ENCODE results near the gene TNS3. TPM values are rescaled to one million over a fixed set of nuclear protein-coding genes. Genes with fewer than 3 reads are reported as not detected.

TNS3 gene
- polyA plus RNA-seq, 2 donors = 2.7 to 3.4 TPM

DNA sequence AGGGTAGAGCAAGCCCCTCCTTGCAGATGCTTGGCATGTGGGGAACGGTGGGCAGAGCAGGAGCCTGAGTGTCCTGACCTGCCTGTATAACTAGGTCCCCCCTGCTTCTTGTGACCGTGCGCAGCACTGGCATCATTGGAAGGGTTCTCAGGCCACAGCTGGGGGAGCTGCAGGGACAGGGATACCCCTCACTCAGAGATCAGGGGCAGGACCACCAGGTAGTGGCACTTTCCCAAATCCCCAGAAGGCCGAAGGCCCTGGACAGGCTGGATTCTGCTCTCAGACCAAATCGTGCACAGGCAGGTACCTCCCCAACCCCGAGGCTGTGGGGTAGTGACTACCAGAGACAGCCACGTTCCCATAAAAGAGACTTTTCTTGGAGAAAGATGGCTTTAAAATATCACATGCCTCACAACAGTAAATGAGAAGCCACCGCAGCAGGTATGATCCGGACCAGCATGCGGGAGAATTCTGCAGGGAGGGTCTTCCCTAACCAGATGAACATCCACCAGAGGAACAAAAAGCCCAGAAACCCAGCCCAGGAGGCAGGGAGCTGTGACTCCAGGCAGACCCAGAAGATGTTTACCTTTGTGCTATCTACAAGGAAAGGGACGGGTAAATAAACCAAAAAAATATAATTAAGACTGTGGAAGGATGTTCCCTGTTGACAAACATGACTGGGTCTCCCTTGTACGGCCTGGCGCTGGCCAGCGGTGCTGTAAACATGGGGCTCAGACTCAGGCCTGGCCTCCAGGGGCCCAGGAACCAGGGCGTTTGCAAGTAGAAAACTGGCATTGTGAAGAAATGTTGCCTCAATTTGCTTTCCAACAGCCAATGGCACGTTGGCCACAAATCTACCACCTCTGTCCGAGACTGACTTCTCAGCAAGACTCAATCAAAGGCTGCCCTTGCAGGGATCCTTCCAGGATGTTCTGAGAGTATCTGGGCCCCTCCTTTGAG lies 180.0 kb downstream of the TNS3 start:
- no peaks in the 10 kb centered on the region for H3K27me3 ChIP-seq (ENCODE audit: control insufficient read depth in 1 of 2, insufficient read depth in 2 of 2, low read length in 2 of 2)
- WGBS, 2 donors = 85 to 86% methylated on average over 17 of the region's 17 CpGs
- no peaks in the 10 kb centered on the region for H3K9me3 ChIP-seq (ENCODE audit: control insufficient read depth in 2 of 2, insufficient read depth in 1 of 2, low read depth in 1 of 2, low read length in 1 of 2)
- no peak overlapping the region for H3K27ac ChIP-seq (ENCODE audit: low read depth in 2 of 2, low read length in 1 of 2)
- H3K36me3 ChIP-seq (ENCODE audit: control insufficient read depth in 2 of 2, insufficient read depth in 2 of 2, low read length in 1 of 2) = no peaks in the 10 kb centered on the region
- no peak overlapping the region for H3K4me3 ChIP-seq (ENCODE audit: low read depth in 1 of 2, low read length in 2 of 2)
- peaks cover 0 to 10% of the 10 kb centered on the region in 2 donors for H3K4me1 ChIP-seq (ENCODE audit: control insufficient read depth in 2 of 2, insufficient read depth in 2 of 2, low read length in 1 of 2)

GRCh38 chr7:47400741-47401206 lies 181.1 kb downstream of the TNS3 start:
- 83 to 88% methylated on average over 21 of the region's 21 CpGs for WGBS, 2 donors
- H3K4me1 ChIP-seq (ENCODE audit: control insufficient read depth in 2 of 2, insufficient read depth in 2 of 2, low read length in 1 of 2) = peaks cover 0 to 2% of the 10 kb centered on the region in 2 donors
- no peak overlapping the region for H3K27ac ChIP-seq (ENCODE audit: low read depth in 2 of 2, low read length in 1 of 2)

GRCh38 chr7:47400001-47400400 lies 181.9 kb downstream of the TNS3 start:
- no peaks in the 10 kb centered on the region for H3K9me3 ChIP-seq (ENCODE audit: control insufficient read depth in 2 of 2, insufficient read depth in 1 of 2, low read depth in 1 of 2, low read length in 1 of 2)
- no peak overlapping the region for H3K27ac ChIP-seq (ENCODE audit: low read depth in 2 of 2, low read length in 1 of 2)
- no peaks in the 10 kb centered on the region for H3K27me3 ChIP-seq (ENCODE audit: control insufficient read depth in 1 of 2, insufficient read depth in 2 of 2, low read length in 2 of 2)
- 95 to 96% methylated on average over 2 of the region's 2 CpGs for WGBS, 2 donors
- H3K36me3 ChIP-seq (ENCODE audit: control insufficient read depth in 2 of 2, insufficient read depth in 2 of 2, low read length in 1 of 2) = peaks cover 0 to 1% of the 10 kb centered on the region in 2 donors
- no peaks in the 10 kb centered on the region for H3K4me1 ChIP-seq (ENCODE audit: control insufficient read depth in 2 of 2, insufficient read depth in 2 of 2, low read length in 1 of 2)
- H3K4me3 ChIP-seq (ENCODE audit: low read depth in 1 of 2, low read length in 2 of 2) = no peak overlapping the region

More at GRCh38 chr7:47400741-47401206, 181.1 kb downstream of the TNS3 start:
- no peaks in the 10 kb centered on the region for H3K36me3 ChIP-seq (ENCODE audit: control insufficient read depth in 2 of 2, insufficient read depth in 2 of 2, low read length in 1 of 2)
- no peaks in the 10 kb centered on the region for H3K9me3 ChIP-seq (ENCODE audit: control insufficient read depth in 2 of 2, insufficient read depth in 1 of 2, low read depth in 1 of 2, low read length in 1 of 2)
- H3K27me3 ChIP-seq (ENCODE audit: control insufficient read depth in 1 of 2, insufficient read depth in 2 of 2, low read length in 2 of 2) = no peaks in the 10 kb centered on the region
- H3K4me3 ChIP-seq (ENCODE audit: low read depth in 1 of 2, low read length in 2 of 2) = no peak overlapping the region

GRCh38 chr7:47394751-47395252 lies 187.1 kb downstream of the TNS3 start:
- Histone ChIP-seq H3K27me3 (ENCODE audit: control insufficient read depth in 1 of 2, insufficient read depth in 2 of 2, low read length in 2 of 2) (no peaks in the 10 kb centered on the region), H3K4me1 (ENCODE audit: control insufficient read depth in 2 of 2, insufficient read depth in 2 of 2, low read length in 1 of 2) (no peaks in the 10 kb centered on the region), H3K36me3 (ENCODE audit: control insufficient read depth in 2 of 2, insufficient read depth in 2 of 2, low read length in 1 of 2) (peaks cover 0 to 8% of the 10 kb centered on the region in 2 donors), H3K4me3 (ENCODE audit: low read depth in 1 of 2, low read length in 2 of 2) (no peak overlapping the region), H3K27ac (ENCODE audit: low read depth in 2 of 2, low read length in 1 of 2) (no peak overlapping the region), H3K9me3 (ENCODE audit: control insufficient read depth in 2 of 2, insufficient read depth in 1 of 2, low read depth in 1 of 2, low read length in 1 of 2) (no peaks in the 10 kb centered on the region)
- 89 to 93% methylated on average over 11 of the region's 11 CpGs for WGBS, 2 donors

DNA sequence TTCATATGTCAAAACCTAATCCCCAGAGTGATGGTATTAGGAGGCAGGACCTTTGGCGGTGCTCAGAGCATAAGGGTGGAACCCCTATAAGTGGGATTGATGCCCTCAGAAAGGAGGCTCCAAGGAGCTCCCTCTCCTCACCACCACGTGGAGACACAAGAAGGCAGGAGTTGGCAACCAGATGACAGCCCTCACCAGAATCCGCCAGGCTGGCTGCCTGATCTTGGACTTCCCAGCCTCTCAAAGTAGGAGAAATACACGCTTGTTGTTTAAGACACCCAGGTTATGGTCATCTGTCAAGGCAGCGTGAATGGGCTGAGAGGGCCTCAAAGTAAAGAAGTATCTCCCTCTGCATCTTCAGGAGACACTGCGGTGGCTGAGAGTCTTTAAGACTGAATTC lies 187.7 kb downstream of the TNS3 start:
- H3K27ac ChIP-seq (ENCODE audit: low read depth in 2 of 2, low read length in 1 of 2) = no peak overlapping the region
- peaks cover 0 to 8% of the 10 kb centered on the region in 2 donors for H3K36me3 ChIP-seq (ENCODE audit: control insufficient read depth in 2 of 2, insufficient read depth in 2 of 2, low read length in 1 of 2)
- H3K4me3 ChIP-seq (ENCODE audit: low read depth in 1 of 2, low read length in 2 of 2) = no peak overlapping the region
- WGBS, 2 donors = 86 to 92% methylated on average over 6 of the region's 6 CpGs
- no peaks in the 10 kb centered on the region for H3K27me3 ChIP-seq (ENCODE audit: control insufficient read depth in 1 of 2, insufficient read depth in 2 of 2, low read length in 2 of 2)
- no peaks in the 10 kb centered on the region for H3K4me1 ChIP-seq (ENCODE audit: control insufficient read depth in 2 of 2, insufficient read depth in 2 of 2, low read length in 1 of 2)
- no peaks in the 10 kb centered on the region for H3K9me3 ChIP-seq (ENCODE audit: control insufficient read depth in 2 of 2, insufficient read depth in 1 of 2, low read depth in 1 of 2, low read length in 1 of 2)

DNA sequence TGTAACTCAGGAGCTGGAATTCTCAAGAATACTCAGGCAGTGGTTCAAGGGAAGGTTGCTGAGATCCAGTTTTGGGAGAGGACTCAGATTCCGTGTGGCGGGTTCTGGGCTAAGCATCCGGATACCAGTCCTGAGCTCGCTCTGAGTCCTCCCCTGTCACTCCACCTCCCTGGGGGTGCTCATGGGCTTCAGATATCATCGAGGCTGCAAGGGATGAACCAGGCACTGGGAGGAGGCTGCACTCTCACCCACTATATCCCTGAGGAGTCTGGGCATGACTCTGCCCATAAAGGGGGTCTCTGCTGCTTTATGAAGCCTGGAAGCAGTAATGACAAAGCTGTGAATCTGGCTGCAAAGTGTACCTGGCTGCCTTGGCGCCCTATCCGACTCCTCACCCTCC lies 188.5 kb downstream of the TNS3 start:
- no peaks in the 10 kb centered on the region for H3K4me1 ChIP-seq (ENCODE audit: control insufficient read depth in 2 of 2, insufficient read depth in 2 of 2, low read length in 1 of 2)
- H3K27ac ChIP-seq (ENCODE audit: low read depth in 2 of 2, low read length in 1 of 2) = no peak overlapping the region
- WGBS, 2 donors = 84 to 93% methylated on average over 7 of the region's 7 CpGs
- H3K27me3 ChIP-seq (ENCODE audit: control insufficient read depth in 1 of 2, insufficient read depth in 2 of 2, low read length in 2 of 2) = no peaks in the 10 kb centered on the region
- no peak overlapping the region for H3K4me3 ChIP-seq (ENCODE audit: low read depth in 1 of 2, low read length in 2 of 2)
- H3K9me3 ChIP-seq (ENCODE audit: control insufficient read depth in 2 of 2, insufficient read depth in 1 of 2, low read depth in 1 of 2, low read length in 1 of 2) = no peaks in the 10 kb centered on the region
- H3K36me3 ChIP-seq (ENCODE audit: control insufficient read depth in 2 of 2, insufficient read depth in 2 of 2, low read length in 1 of 2) = peaks cover 0 to 8% of the 10 kb centered on the region in 2 donors

DNA sequence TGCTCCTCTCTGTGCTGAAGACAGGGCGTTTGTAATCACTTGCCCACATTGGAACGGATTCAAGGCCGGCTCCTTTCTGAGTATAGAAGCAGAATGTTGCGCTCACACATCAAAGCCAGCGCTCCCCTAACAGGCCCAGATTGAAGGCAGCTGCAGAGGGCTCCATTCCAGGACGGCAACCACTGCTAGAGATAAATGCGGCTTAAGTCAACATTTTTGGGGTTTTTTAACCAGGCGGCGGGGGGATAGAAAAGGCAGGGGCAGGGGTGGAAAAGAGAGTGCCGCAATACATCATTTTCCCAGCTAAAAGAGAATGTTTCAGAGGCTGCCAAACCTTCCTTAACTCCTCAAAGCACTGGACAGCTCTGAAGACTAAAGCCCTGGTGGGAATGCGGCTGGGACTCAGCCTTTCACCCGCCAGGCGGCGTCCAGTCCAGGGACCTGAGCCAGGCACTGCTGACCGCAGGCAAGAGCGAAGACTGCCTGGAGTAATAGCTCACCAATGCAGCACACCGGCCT lies 189.6 kb downstream of the TNS3 start:
- Histone ChIP-seq H3K27me3 (ENCODE audit: control insufficient read depth in 1 of 2, insufficient read depth in 2 of 2, low read length in 2 of 2) (no peaks in the 10 kb centered on the region), H3K27ac (ENCODE audit: low read depth in 2 of 2, low read length in 1 of 2) (no peak overlapping the region), H3K36me3 (ENCODE audit: control insufficient read depth in 2 of 2, insufficient read depth in 2 of 2, low read length in 1 of 2) (peaks cover 0 to 8% of the 10 kb centered on the region in 2 donors), H3K9me3 (ENCODE audit: control insufficient read depth in 2 of 2, insufficient read depth in 1 of 2, low read depth in 1 of 2, low read length in 1 of 2) (no peaks in the 10 kb centered on the region), H3K4me3 (ENCODE audit: low read depth in 1 of 2, low read length in 2 of 2) (no peak overlapping the region), H3K4me1 (ENCODE audit: control insufficient read depth in 2 of 2, insufficient read depth in 2 of 2, low read length in 1 of 2) (no peaks in the 10 kb centered on the region)
- WGBS, 2 donors = 51 to 60% methylated on average over 17 of the region's 17 CpGs

- Histone ChIP-seq H3K27ac (ENCODE audit: low read depth in 2 of 2, low read length in 1 of 2) (no peak overlapping the region), H3K4me3 (ENCODE audit: low read depth in 1 of 2, low read length in 2 of 2) (no peak overlapping the region), H3K4me1 (ENCODE audit: control insufficient read depth in 2 of 2, insufficient read depth in 2 of 2, low read length in 1 of 2) (no peaks in the 10 kb centered on the region), H3K9me3 (ENCODE audit: control insufficient read depth in 2 of 2, insufficient read depth in 1 of 2, low read depth in 1 of 2, low read length in 1 of 2) (no peaks in the 10 kb centered on the region), H3K36me3 (ENCODE audit: control insufficient read depth in 2 of 2, insufficient read depth in 2 of 2, low read length in 1 of 2) (peaks cover 0 to 8% of the 10 kb centered on the region in 2 donors), H3K27me3 (ENCODE audit: control insufficient read depth in 1 of 2, insufficient read depth in 2 of 2, low read length in 2 of 2) (no peaks in the 10 kb centered on the region)
- WGBS, 2 donors = 84 to 85% methylated on average over 11 of the region's 11 CpGs
Observed at GRCh38 chr7:47391726-47392125, 190.2 kb downstream of the TNS3 start.

GRCh38 chr7:47390914-47391313 lies 191.0 kb downstream of the TNS3 start:
- H3K9me3 ChIP-seq (ENCODE audit: control insufficient read depth in 2 of 2, insufficient read depth in 1 of 2, low read depth in 1 of 2, low read length in 1 of 2) = no peaks in the 10 kb centered on the region
- H3K4me3 ChIP-seq (ENCODE audit: low read depth in 1 of 2, low read length in 2 of 2) = no peak overlapping the region
- H3K27me3 ChIP-seq (ENCODE audit: control insufficient read depth in 1 of 2, insufficient read depth in 2 of 2, low read length in 2 of 2) = no peaks in the 10 kb centered on the region
- H3K4me1 ChIP-seq (ENCODE audit: control insufficient read depth in 2 of 2, insufficient read depth in 2 of 2, low read length in 1 of 2) = no peaks in the 10 kb centered on the region
- H3K36me3 ChIP-seq (ENCODE audit: control insufficient read depth in 2 of 2, insufficient read depth in 2 of 2, low read length in 1 of 2) = peaks cover 0 to 8% of the 10 kb centered on the region in 2 donors
- 89 to 92% methylated on average over 8 of the region's 8 CpGs for WGBS, 2 donors
- H3K27ac ChIP-seq (ENCODE audit: low read depth in 2 of 2, low read length in 1 of 2) = no peak overlapping the region

All from esophagus (tissue), 2 donors.